Astrocyte (in vitro differentiated cells and primary cell): ENCODE measurements around the gene PLK2. TPM values are rescaled to one million over a fixed set of nuclear protein-coding genes. Genes with fewer than 3 reads are reported as not detected.

Experiments used
- DNase-seq: peaks from one replicate; pipeline ENCODE4 v3.0.0-alpha.2; 2010; ENCODE audit warnings: low read depth
- FAIRE-seq: peaks from 2 replicates; lab custom pipeline; 2011; peaks lifted over from hg19 to GRCh38; lab: Jason Lieb, UNC
- H2AFZ ChIP-seq: 2 replicates; pipeline ENCODE4 v1.6.0; 2012; ENCODE audit warnings: low read depth, low read length, inconsistent platforms
- H3K27ac ChIP-seq: 2 replicates; pipeline ENCODE4 v1.5.1; 2011; ENCODE audit warnings: low read depth, low read length, inconsistent platforms
- H3K27me3 ChIP-seq: 2 replicates; pipeline ENCODE4 v1.6.0; 2011; ENCODE audit warnings: low read length, inconsistent platforms; ENCODE audit not compliant: insufficient read depth
- H3K36me3 ChIP-seq: 2 replicates; pipeline ENCODE4 v1.5.1; 2011; ENCODE audit warnings: low read length, inconsistent platforms; ENCODE audit not compliant: insufficient read depth
- H3K4me1 ChIP-seq: 2 replicates; pipeline ENCODE4 v1.5.1; 2011; ENCODE audit warnings: low read length, inconsistent platforms; ENCODE audit not compliant: insufficient read depth
- H3K4me2 ChIP-seq: 2 replicates; pipeline ENCODE4 v1.6.0; 2012; ENCODE audit warnings: low read length, inconsistent platforms
- H3K4me3 ChIP-seq: 2 replicates; pipeline ENCODE4 v1.5.1; 2011; ENCODE audit warnings: low read depth, mild to moderate bottlenecking, low read length, inconsistent platforms; ENCODE audit not compliant: insufficient read depth
- H3K79me2 ChIP-seq: 2 replicates; pipeline ENCODE4 v1.6.0; 2012; ENCODE audit warnings: mild to moderate bottlenecking, low read length, inconsistent platforms; ENCODE audit not compliant: insufficient read depth
- H3K9ac ChIP-seq: 2 replicates; pipeline ENCODE4 v1.6.0; 2012; ENCODE audit warnings: mild to moderate bottlenecking, low read length, inconsistent platforms
- H3K9me3 ChIP-seq: 2 replicates; pipeline ENCODE4 v1.5.1; 2012; ENCODE audit warnings: low read depth, mild to moderate bottlenecking, low read length, inconsistent platforms; ENCODE audit not compliant: insufficient read depth
- H4K20me1 ChIP-seq: 2 replicates; pipeline ENCODE4 v1.6.0; 2012; ENCODE audit warnings: low read length, inconsistent platforms; ENCODE audit not compliant: insufficient read depth
- H3K27ac Mint-ChIP-seq: one replicate; pipeline ENCODE4 v1.8.0; 2021; ENCODE audit warnings: mild to moderate bottlenecking, mixed read lengths; ENCODE audit not compliant: unreplicated experiment
- H3K27me3 Mint-ChIP-seq: one replicate; pipeline ENCODE4 v1.8.0; 2021; ENCODE audit warnings: low read depth, mixed read lengths; ENCODE audit not compliant: unreplicated experiment
- H3K36me3 Mint-ChIP-seq: one replicate; pipeline ENCODE4 v1.8.0; 2021; ENCODE audit warnings: low read depth, mixed read lengths; ENCODE audit not compliant: unreplicated experiment
- H3K4me1 Mint-ChIP-seq: one replicate; pipeline ENCODE4 v1.8.0; 2021; ENCODE audit warnings: low read depth, mixed read lengths; ENCODE audit not compliant: unreplicated experiment
- H3K4me3 Mint-ChIP-seq: one replicate; pipeline ENCODE4 v1.8.0; 2021; ENCODE audit warnings: mild to moderate bottlenecking, moderate library complexity, mixed read lengths; ENCODE audit not compliant: unreplicated experiment
- H3K9me3 Mint-ChIP-seq: one replicate; pipeline ENCODE4 v1.8.0; 2021; ENCODE audit warnings: mild to moderate bottlenecking, mixed read lengths; ENCODE audit not compliant: unreplicated experiment
- EZH2 ChIP-seq: IDR thresholded peaks from 2 replicates; pipeline ENCODE4 v1.6.1; 2012; ENCODE audit warnings: mild to moderate bottlenecking, low read length, inconsistent platforms; ENCODE audit not compliant: insufficient read depth
- total RNA-seq: library from RNA; stranded (reverse); gene quantifications from 2 replicates; pipeline ENCODE4 v1.2.1, GENCODE V29; 2021
- TF ChIP-seq, protein P1 (sequence below): IDR thresholded peaks from 2 replicates; pipeline ENCODE4 v1.5.1; 2011; ENCODE audit warnings: low read depth, mild to moderate bottlenecking, inconsistent platforms, low read length, moderate library complexity; ENCODE audit not compliant: insufficient read depth

The PLK2 gene
- total RNA-seq, 1 donor from 2014 or later = 368 TPM

DNA sequence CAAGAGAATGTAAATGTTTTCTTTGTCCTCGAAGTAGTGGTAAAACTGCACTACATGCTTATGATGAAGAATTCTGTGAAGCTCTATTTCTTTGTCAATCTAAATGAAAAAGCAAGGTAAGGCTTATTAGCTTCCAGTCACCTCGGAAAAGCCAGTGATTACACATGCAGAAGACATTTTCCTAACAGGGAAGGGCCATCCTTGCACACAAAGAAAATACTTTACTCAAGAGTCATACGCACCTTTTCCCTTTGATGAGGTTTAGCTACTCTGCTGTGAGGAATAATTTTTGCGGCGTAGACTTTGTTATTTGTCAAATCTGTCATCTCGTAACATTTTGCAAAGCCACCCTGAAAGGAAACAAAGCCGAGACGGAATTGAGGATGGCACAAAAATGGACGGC is 1.1 kb downstream of the PLK2 start:
- peak; percentile 55 for DNase-seq
- H3K4me2 ChIP-seq = peak overlapping the region; percentile 90
- no peaks in the 10 kb centered on the region for H3K27me3 Mint-ChIP-seq
- H4K20me1 ChIP-seq = peaks cover 60% of the 10 kb centered on the region
- H3K4me1 ChIP-seq = peaks cover 26% of the 10 kb centered on the region
- TF ChIP-seq, protein P1, sequence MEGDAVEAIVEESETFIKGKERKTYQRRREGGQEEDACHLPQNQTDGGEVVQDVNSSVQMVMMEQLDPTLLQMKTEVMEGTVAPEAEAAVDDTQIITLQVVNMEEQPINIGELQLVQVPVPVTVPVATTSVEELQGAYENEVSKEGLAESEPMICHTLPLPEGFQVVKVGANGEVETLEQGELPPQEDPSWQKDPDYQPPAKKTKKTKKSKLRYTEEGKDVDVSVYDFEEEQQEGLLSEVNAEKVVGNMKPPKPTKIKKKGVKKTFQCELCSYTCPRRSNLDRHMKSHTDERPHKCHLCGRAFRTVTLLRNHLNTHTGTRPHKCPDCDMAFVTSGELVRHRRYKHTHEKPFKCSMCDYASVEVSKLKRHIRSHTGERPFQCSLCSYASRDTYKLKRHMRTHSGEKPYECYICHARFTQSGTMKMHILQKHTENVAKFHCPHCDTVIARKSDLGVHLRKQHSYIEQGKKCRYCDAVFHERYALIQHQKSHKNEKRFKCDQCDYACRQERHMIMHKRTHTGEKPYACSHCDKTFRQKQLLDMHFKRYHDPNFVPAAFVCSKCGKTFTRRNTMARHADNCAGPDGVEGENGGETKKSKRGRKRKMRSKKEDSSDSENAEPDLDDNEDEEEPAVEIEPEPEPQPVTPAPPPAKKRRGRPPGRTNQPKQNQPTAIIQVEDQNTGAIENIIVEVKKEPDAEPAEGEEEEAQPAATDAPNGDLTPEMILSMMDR = no peak
- no peak for TF ChIP-seq EZH2
- H3K9me3 ChIP-seq = no peaks in the 10 kb centered on the region
- H3K27me3 ChIP-seq = no peaks in the 10 kb centered on the region
- H3K27ac Mint-ChIP-seq = peak overlapping the region; percentile 90
- H3K36me3 Mint-ChIP-seq = peaks cover 41% of the 10 kb centered on the region
- peaks cover 2% of the 10 kb centered on the region for H3K9me3 Mint-ChIP-seq
- peak overlapping the region; percentile 97 for H3K4me3 ChIP-seq
- H3K36me3 ChIP-seq = peaks cover 51% of the 10 kb centered on the region
- peaks cover 36% of the 10 kb centered on the region for H3K4me1 Mint-ChIP-seq
- FAIRE-seq = no peak
- peaks cover 62% of the 10 kb centered on the region for H3K79me2 ChIP-seq
- H3K9ac ChIP-seq = peak overlapping the region; percentile 99
- peak overlapping the region; percentile 97 for H3K4me3 Mint-ChIP-seq
- H2AFZ ChIP-seq = no peak overlapping the region
- H3K27ac ChIP-seq = peak overlapping the region; percentile 94

DNA sequence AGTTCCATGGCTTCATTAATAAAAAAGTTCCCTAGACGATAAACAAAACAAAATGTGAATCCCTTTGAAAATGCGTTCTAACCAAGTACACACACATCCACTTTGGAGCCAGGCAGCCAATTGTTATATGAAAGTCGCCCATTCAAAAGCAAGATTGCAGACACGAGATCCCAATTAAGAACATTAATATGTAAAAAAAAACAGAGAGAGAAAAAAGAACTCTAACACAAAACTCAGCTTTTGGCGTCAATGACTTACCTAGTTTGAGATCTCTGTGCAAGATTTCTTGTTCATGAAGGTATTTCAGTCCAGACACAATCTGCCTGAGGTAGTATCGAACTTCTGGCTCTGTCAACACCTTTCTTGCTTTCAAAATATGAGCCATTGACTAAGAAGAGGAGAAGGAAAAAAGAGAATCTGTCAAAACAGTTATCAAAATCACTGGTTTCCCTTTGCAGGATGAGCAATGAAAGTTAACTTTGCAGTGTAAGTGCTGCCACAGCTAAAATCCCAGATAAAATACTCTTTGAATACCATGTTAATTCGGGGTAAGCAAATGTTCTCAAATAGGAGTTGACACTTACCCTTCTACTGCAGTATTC is 1.6 kb downstream of the PLK2 start:
- H3K27ac ChIP-seq = peak overlapping the region; percentile 94
- H3K9ac ChIP-seq = peak overlapping the region; percentile 99
- peak overlapping the region; percentile 90 for H3K27ac Mint-ChIP-seq
- H3K9me3 Mint-ChIP-seq = peaks cover 2% of the 10 kb centered on the region
- H3K4me1 Mint-ChIP-seq = peaks cover 39% of the 10 kb centered on the region
- TF ChIP-seq, protein P1 = no peak
- no peak for TF ChIP-seq EZH2
- peak overlapping the region; percentile 90 for H3K4me2 ChIP-seq
- H3K4me3 ChIP-seq = peak overlapping the region; percentile 97
- H3K36me3 ChIP-seq = peaks cover 56% of the 10 kb centered on the region
- H2AFZ ChIP-seq = no peak overlapping the region
- peak overlapping the region; percentile 97 for H3K4me3 Mint-ChIP-seq
- peaks cover 65% of the 10 kb centered on the region for H4K20me1 ChIP-seq
- H3K27me3 Mint-ChIP-seq = no peaks in the 10 kb centered on the region
- FAIRE-seq (peak; percentile 39), DNase-seq (no peak)
- H3K36me3 Mint-ChIP-seq = peaks cover 41% of the 10 kb centered on the region
- peaks cover 29% of the 10 kb centered on the region for H3K4me1 ChIP-seq
- H3K27me3 ChIP-seq = no peaks in the 10 kb centered on the region
- peaks cover 67% of the 10 kb centered on the region for H3K79me2 ChIP-seq
- H3K9me3 ChIP-seq = no peaks in the 10 kb centered on the region

DNA sequence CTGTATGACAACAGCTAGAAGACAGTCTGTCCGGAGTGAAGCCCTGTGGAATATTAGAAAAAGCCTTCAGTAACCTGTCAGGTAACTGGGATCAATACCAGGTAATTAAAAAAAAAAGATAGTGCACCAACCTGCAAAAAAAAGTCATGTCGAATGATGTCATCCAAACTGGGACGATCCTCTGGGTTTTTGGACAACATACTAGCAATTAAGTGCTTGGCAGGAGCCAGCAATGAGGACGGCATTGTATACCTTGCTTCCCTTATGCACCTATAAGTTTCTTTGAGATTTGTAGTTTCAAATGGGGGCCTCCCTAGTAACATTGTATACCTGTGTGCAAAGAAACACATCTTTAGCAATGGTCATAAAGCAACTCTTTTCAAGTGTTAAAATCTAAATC is 2.8 kb downstream of the PLK2 start:
- no peaks in the 10 kb centered on the region for H3K27me3 ChIP-seq
- peaks cover 2% of the 10 kb centered on the region for H3K9me3 Mint-ChIP-seq
- no peaks in the 10 kb centered on the region for H3K27me3 Mint-ChIP-seq
- H4K20me1 ChIP-seq = peaks cover 73% of the 10 kb centered on the region
- peak overlapping the region; percentile 90 for H3K4me2 ChIP-seq
- H3K9me3 ChIP-seq = no peaks in the 10 kb centered on the region
- H3K36me3 Mint-ChIP-seq = peaks cover 47% of the 10 kb centered on the region
- H3K27ac Mint-ChIP-seq = peak overlapping the region; percentile 90
- no peak for FAIRE-seq
- H3K4me3 Mint-ChIP-seq = peak overlapping the region; percentile 97
- no peak for DNase-seq
- peaks cover 39% of the 10 kb centered on the region for H3K4me1 Mint-ChIP-seq
- peak overlapping the region; percentile 94 for H3K27ac ChIP-seq
- peak overlapping the region; percentile 99 for H3K9ac ChIP-seq
- H3K4me1 ChIP-seq = peaks cover 26% of the 10 kb centered on the region
- H3K4me3 ChIP-seq = peak overlapping the region; percentile 97
- peaks cover 72% of the 10 kb centered on the region for H3K79me2 ChIP-seq
- H2AFZ ChIP-seq = no peak overlapping the region
- no peak for TF ChIP-seq EZH2
- TF ChIP-seq, protein P1 = no peak
- peaks cover 61% of the 10 kb centered on the region for H3K36me3 ChIP-seq
